Uterus (tissue), 2 donors: ENCODE data around the gene TMC8.

Source experiments
- POLR2A ChIP-seq, 2 donors: fragments of 450-650 bp; IDR thresholded peaks; one replicate each; pipeline ENCODE4 v1.6.1; 2016; ENCODE audit warnings: antibody characterized with exemption in 2 of 2, mild to moderate bottlenecking in 1 of 2, moderate library complexity in 1 of 2
- TF ChIP-seq, protein P1 (sequence below), 4 experiments: fragments of 200-600 bp in 2 of 4; fragments of 450-650 bp in 2 of 4; sonication (generic) in 2 of 4; IDR thresholded peaks; one replicate each; pipeline ENCODE4 v1.5.1; 2016 to 2019; ENCODE audit warnings: antibody characterized with exemption in 4 of 4, mild to moderate bottlenecking in 2 of 4, moderate library complexity in 1 of 4

DNA sequence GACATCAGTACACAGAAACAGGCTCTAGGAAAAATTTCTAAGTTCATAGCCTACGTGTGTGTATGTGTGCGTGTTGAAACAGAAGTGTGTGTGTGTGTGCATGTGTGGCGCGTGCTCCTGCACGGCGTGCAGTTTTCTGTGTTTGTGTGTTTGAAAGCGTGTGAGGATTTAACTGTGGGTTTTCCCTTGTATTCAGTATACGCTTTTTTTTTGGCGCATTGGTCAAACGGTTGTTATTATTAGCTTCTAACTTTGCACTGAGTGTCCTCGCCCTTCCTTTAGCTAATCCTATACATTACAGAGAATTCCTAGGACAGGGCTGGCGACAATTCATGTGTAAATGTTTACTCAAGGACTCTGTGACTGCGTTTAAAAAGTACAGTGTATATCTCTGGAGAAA, 25.0 kb upstream of the TMC8 start:
- TF ChIP-seq, protein P1, sequence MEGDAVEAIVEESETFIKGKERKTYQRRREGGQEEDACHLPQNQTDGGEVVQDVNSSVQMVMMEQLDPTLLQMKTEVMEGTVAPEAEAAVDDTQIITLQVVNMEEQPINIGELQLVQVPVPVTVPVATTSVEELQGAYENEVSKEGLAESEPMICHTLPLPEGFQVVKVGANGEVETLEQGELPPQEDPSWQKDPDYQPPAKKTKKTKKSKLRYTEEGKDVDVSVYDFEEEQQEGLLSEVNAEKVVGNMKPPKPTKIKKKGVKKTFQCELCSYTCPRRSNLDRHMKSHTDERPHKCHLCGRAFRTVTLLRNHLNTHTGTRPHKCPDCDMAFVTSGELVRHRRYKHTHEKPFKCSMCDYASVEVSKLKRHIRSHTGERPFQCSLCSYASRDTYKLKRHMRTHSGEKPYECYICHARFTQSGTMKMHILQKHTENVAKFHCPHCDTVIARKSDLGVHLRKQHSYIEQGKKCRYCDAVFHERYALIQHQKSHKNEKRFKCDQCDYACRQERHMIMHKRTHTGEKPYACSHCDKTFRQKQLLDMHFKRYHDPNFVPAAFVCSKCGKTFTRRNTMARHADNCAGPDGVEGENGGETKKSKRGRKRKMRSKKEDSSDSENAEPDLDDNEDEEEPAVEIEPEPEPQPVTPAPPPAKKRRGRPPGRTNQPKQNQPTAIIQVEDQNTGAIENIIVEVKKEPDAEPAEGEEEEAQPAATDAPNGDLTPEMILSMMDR (IDR thresholded peaks at IDR 0.05), result no peak
- no peak for TF ChIP-seq POLR2A (IDR thresholded peaks at IDR 0.05)
